Activated CD8-positive, alpha-beta memory T cell treated with anti-CD3 and anti-CD28 coated beads, Interleukin-2, amount 50 U/mL, for 1 hour (primary cell): ENCODE results near the gene PTPRK.

ENCODE experiments used
- DNase-seq: peaks from one replicate; pipeline ENCODE4 v3.0.0-alpha.2; 2020; ENCODE audit errors: extremely low read depth

Gene PTPRK

DNA sequence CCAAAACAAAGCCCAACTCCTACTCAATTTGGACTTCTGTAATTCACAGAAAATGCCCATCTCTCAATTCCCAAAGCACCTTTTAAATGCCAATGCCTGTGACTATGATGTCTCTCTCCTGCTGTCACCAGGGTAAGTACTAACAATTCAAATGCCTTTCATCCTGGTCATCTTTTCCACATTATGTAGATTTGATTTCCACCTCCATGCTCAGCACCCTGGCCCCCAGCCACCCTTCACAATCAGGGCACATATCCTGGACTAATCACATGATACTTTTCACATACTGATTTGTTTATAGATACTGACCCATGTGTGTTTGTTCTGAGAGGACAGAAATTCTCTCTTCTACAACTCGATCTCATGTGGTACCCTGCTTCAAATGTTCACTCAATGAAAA, 236.3 kb downstream of the PTPRK start:
- no peak for DNase-seq

DNA sequence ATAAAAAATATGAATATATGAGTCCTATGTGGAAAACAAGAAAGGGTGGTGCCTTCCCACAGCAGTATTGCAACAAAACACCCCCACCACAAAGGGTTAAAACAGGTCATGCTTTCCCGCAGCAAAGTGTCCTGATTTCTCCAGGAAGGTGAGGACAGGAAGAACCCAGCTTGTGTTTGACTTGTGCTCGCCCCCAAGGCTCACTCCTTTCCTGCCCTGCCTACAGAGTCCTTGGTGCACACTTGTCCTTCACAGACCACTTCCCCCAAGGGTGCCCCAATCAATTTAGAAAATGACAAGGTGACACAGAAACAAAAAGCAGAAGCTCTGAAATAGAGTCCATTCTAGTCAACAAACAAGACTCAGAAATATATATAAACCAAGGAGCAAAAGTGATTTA, 237.4 kb downstream of the PTPRK start:
- no peak for DNase-seq

DNA sequence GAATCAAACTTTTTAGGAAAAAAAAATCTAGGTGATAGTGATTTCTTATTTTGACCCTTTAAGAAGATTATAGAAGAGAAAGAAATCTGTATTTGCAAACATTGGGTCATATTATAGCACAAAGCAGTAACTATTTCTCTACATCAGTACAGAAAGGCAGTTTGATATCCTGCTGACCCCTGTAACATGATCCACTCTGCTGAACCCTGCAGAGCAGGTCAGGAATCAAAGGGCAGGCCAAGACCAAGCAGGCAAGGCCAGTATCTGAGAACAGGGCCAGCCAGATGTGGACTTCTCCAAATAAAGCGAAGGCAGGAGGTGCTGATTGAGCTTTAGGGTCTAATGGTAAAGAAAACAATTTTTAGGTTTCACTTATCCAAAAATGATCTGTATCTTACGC, 239.4 kb downstream of the PTPRK start:
- DNase-seq: no peak

DNA sequence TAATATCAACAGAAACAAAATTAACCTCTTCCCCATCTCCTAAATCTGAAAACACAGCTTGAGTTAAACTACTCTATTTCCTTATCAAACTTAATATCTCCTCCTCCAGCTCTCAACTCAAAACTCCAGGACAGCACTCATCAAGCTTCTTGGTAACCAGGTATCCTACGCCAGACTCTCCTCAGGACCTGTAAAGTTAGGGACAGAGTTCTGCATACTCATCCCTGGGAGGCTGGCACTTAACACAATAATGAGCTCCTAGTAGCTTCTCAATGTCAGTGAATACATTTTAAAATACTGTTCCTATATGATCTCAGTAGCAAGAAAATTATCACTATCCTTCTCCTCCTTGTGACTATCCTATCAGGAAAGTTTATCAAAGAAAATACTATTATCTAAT, 240.3 kb downstream of the PTPRK start:
- DNase-seq: no peak

DNA sequence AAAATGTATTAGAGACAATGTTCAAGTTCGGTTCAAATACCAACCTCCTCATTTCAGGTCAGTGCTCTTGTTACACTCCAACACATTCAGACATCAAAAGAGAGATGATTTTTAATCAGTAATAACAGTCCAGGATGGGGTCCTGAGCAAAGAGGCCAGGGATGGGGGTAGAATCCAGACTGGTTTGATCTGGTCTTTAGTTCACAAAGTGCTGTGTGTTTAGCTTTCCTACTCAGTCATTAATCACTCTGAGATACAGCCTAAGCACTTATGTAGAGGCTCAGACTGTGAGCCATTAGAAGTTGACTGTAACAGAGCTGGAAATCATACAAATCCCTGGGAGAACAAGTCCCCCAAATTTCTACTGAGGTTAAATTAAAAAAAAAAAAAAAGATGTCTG, 241.6 kb downstream of the PTPRK start:
- no peak for DNase-seq

DNA sequence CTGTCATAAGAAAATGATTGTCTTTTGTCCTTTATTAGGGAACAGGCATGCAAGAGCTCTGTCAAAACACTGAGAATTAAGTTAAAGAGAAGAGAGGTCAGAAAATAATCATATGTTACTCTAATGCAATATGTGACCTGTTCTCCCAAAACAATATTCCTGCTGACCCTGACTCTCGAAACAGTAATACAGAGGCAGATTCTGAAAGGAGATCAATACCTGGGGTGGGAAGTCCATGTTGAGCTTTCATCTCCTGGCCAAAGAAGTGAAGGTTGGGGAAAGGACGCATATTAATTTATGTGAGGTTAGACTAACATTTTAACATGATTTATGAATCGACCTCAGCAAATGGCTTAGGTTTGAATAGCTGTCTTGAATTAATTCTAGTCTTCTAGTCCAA, 243.0 kb downstream of the PTPRK start:
- DNase-seq: no peak

DNA sequence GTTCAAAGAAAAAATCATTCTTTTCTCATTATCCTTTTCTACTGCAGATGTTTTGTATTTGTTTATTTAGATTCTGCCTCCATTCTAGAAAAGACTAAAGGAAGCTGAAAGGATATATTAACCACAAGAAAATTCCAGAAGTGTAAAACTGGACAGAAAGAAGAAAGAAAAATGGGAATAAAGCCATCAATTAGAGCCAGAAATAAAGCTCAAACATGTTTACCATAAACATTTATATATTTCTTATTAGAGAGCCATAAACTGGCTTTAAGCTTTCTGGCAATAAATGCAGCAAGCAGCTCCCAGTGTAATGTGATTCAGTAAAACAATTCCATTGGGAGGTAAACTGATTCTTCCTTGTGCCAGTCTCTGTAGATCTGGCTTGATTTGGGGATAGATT, 244.1 kb downstream of the PTPRK start:
- no peak for DNase-seq

DNA sequence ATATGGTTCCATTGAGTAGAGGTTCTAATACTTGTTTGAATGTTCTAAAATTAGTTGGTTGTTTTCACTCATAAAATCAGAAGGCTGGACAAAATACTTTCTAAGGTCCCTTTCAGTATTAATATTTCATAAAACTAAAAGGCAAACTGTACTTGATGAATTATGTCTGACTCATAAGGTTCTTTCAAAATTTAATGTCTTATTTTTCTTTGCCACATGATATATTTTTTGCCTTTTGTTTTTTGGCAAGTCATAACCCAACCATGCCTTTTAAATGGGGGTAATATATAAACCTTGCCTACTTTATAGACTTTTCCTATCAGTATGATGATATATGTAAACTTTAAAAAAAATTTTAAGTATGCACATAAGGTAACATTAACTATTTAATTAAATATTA, 244.7 kb downstream of the PTPRK start:
- DNase-seq: no peak

DNA sequence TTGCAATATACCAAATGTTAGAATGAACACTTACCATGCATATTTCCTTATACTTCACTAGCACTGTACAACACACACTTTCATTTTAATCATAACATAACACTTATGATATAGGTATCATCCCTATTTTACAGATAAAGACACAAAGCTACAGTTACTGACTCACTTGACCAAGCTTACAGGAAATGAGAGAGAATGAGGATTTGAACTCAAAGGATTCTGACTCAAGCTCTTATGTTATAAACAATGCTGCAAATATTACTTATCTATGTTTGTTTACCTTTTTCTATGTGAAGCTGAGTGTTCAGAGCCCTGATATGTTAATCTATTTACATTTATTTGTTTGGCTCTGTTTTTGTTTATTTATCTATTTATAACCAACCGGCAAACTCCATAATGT, 245.4 kb downstream of the PTPRK start:
- no peak for DNase-seq

DNA sequence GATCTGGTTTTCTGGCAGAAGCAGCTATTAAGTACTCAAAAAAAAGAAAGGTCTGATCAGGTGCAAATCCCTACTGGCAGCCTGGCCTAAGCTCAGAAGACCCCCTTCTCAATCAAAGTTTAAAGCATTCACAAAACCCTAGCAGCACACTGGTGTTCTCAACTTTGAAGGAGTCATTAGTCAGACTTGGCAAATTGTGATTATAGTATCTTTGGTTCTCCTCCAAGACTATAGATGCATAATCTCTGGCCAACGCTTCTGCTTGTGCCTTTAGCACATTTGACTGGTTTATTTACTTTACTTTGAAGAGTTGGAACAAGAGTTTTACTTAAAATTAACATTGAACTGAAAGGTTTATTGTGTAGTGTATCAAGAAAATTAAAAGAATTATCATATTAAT, 248.9 kb downstream of the PTPRK start:
- DNase-seq: no peak

DNA sequence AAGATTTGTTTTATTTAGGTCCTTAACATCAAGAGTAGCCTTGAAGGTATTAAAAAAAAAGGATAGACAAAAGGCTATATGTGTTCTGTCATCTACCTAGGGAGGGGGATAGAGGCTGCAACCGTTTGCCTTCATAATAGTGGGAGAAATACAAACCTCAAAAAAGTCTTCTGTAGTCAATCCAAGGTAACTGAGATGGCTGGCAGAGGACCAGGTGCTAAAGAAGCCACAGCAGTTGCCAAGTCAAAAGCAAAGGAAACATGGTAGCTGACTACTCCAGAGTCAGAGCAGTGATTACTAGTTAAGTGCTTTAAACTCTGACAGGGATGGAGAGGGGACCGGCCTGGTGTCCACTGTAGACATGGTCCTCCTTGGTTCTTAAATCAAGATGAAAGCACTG, 249.4 kb downstream of the PTPRK start:
- no peak for DNase-seq

DNA sequence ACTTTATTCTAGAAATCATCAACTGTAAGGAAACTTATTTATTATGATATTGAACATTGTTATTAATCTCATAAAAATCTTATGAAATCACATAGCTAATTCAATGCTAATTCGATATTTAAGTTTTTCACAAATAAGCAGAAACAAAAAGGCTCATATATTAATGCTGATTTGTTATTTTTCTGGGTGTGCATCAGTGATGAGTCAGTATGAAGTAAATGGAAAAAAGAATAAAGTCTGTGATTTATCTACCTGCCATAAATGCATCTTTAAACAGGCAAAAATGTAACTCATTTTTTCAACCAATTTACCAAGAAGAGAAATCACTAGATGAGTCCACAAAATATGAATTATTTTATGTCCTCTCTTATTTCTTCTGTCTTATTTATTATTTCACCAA, 253.5 kb downstream of the PTPRK start:
- no peak for DNase-seq

DNA sequence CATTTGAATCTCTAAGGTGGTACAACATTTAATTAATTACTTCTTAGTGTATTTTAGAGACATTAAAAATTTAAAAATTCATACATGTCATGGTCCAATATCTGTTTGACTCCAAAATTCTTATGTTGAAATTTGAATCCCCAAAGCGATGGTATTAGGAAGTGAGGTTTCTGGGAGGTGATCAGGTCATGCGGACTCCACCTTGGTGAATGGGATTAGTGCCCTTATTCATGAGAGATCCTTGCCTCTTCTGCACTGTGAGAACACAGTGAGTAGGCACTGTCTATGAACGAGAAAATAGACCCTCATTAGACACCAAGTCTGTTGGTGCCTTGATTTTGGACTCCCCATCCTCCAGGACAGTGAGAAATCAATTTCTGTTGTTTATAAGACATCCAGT, 254.7 kb downstream of the PTPRK start:
- no peak for DNase-seq

DNA sequence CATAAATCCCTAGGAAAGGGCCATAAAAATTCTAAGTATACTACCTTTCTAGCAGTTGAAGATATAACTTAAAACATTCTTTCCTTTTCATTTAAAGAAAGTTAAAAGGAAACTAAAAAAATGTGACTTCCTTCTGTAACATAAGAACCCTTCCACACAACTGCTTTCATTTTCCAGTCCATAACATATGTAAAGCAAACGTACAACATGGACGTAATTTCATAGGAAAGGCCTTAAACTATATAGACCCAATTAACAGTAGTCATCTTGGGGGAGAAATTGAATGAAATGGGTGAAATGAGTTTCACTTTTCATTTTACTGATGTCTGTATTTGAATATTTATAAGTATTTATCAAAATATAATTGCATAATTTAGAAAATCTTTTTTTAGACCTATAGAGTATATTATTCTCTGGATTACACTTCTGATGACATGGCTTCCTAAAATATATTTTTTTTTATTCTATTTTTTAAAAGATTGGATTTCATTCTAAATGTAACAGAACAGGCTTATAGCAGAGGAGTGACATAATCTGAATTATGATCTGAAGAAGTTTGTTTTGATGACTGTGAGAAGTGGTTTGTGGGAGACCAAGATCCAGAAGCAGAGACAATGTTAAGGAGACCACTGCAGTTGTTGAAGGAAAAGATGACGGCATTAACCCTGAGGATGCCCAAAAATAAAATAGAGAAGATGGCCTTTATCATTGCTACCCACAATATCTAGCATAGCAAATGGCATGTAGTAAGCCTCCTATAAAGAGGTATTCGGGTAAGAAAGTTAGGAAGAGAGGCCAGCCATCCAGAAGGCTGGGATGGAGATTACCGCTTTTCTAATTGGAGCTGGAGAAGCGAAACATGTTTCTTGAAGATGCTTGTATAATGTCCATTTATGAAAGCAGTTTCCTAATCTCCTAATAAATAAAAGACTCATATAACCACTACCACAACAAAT, 260.4 kb downstream of the PTPRK start:
- DNase-seq: no peak

DNA sequence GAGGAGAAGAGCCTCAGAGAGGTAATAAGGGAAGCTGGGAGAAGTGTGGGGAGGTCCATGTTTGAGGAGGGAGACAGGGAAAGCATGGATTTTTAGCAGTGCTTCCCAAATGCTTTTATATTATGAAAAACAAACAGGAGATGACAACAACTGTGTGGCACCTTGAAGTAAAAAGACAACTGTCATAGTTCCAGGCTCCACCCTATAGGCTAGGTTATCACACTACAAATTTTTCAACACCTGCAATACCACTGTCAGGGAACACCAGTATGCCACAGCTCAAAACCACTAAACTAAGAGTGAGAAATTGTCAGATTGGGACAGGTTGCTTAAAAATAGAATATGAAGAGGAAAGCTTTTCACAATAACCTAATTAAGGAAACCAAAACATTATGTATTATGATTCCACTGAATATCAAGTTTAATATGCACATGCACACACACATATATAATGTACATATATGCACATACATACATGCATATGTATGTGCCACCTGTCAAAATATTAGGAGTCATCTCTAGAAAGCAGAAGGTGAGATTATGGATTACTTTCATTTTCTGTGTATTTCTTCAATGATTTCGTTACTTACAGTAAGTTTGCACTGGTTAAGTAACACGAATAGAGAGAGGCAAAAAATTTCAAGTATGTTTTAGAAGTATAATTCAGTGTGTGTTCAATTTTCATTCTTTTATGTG, 261.2 kb downstream of the PTPRK start:
- DNase-seq: no peak

DNA sequence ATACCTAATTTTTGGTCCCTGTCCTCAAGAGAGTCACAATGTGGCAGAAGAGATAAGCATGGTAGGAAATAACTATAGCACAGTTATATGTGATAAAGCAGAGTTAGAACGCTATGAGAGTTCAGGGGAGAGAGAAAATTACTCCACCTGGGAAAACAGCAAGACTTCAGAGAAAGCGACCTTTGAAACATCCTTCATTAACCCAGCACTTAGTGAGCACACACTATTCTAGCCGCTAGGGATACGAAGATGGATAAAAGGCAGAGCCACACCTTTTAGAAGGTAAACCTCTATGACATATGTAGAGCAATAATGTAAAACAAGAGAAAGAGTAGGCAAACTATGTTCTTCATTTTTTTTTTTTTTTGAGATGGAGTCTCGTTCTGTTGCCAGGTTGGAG, 264.3 kb downstream of the PTPRK start:
- DNase-seq: no peak

DNA sequence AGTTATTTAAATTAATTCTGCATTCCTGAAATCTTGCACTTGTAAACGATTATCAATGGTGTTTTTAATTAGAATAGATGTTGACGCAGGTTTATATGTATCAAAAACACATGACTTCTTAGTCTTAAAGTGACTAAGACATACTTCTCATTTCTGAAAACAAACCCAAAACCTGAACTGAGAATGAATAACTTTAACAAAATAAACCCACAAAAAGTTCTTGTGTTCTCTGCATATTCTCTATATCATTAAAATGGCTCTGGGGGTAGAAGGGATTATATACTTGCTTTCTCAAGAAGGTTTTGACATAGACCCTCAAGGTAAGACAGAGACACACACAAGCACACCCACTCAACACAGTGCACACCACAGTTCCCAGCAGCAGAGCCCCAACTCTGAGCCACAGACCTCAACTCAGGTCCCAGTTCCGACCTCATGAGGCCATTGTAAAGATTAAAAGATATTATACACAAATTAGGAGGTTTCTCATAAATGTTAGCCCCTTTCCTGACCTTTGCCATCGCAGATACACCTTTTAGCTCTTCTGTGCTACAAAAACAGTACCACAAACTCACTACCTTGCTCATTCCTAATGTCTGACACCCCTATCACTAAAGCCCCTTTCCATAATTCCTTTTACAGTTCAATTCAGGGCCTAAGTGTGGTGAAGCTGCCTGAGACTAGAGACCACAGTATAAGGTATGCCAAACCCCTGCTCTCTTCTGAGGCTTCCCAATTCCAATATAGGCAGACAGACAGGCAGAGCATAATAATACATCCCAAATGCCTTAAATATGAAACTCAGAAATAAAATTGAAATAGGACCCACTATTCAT, 267.8 kb downstream of the PTPRK start:
- no peak for DNase-seq

DNA sequence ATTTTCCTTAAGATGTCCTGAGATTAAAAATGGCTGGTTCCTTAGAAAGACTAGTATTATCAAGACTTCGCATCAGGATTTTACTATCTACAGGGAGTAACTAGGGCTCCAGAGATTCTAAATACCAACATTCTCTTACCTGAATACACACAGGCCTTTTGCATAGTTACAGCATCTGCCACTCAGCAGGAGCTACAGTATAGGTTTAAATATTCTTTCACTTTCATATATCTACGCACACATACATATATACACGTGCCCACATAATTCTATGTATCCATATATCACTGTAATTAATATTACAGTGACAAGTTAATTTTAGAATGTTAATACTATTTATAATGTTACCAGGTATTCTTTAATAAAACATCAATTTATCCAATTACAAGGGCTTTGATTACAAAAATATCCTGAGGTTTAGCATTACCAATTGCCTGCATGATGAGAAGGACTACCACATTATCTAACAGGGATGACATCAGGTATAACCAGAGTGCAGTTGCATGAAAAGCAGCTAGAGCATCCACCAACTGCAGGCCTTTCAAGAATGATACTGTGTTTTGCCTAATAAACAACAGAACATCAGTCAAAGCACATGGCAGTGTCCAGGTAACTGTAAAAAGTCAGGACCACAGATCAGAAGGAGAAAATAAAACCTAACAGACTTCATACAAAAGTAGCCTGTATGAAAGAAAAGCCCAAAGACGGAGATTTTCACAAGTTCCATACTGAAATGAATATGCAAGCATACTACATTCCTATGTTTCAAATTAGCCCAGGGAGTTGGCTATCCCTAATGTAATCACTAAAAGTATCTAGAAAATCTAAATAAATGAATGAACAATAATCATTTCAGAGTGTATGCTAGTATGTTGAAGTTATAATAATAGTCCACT, 268.7 kb downstream of the PTPRK start:
- DNase-seq: no peak

DNA sequence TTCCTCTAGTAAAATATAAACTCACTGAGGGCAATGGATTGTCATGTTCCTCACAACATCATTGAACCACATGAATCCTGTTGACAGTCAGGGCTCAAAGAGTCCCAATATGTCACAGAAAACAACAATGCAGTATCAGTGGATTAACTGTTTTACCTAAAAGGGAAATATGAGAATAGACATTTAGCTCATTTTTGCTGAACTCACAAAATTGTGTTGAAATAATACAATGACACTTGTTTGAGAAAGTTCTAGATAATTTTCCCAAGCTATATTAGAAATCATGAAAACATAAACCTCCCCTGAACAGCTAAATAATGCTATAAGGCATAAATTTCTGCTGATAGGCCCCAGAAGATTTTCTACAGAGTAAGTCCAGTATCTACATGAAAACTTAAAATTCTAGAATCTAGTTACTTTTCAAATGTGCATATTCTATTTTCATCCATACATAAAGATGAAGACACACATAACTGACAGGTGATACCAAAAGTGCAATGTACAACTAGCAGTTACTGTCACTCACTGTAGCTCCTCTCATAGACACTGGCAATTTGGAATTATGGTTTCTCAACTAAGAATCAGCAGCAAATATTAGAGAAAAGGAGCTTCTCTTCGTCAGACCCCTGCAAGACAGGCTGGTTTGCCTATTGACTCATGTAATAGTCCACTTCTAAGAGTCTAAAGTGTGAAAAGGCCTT, 269.9 kb downstream of the PTPRK start:
- DNase-seq: no peak

DNA sequence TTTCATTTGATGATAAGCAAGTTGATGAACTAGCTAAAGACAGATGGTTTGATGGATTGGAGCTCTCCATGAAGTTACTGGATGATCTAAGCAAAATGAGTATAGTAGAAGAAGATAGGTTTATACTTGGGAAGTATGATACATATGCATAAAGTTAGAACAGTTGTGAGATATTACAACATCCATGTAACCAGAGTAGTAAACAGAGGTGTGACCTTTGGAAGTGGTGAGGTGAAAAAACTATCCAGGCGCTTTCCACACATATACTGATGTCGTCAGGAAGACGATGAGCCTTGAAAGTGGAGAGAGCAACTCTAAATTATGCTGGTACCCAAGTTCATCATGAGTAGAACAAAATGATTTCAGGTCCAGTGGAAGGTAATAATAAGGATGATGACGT, 271.0 kb downstream of the PTPRK start:
- DNase-seq: no peak
